CMK (cell line): Measurements from ENCODE around the gene ST8SIA5.

Source experiments
- DNase-seq: peaks from one replicate; pipeline ENCODE4 v3.0.0-alpha.2; 2010; ENCODE audit warnings: low read depth

The ST8SIA5 gene

GRCh38 chr18:46672062-46672970, 84.5 kb downstream of the ST8SIA5 start:
- DNase-seq, result no peak

- no peak for DNase-seq
Observed at GRCh38 chr18:46668694-46669093, 88.2 kb downstream of the ST8SIA5 start.

GRCh38 chr18:46668135-46668534, 88.7 kb downstream of the ST8SIA5 start:
- DNase-seq, result no peak

- DNase-seq, result no peak
Observed at GRCh38 chr18:46663539-46663938, 93.3 kb downstream of the ST8SIA5 start.

DNA sequence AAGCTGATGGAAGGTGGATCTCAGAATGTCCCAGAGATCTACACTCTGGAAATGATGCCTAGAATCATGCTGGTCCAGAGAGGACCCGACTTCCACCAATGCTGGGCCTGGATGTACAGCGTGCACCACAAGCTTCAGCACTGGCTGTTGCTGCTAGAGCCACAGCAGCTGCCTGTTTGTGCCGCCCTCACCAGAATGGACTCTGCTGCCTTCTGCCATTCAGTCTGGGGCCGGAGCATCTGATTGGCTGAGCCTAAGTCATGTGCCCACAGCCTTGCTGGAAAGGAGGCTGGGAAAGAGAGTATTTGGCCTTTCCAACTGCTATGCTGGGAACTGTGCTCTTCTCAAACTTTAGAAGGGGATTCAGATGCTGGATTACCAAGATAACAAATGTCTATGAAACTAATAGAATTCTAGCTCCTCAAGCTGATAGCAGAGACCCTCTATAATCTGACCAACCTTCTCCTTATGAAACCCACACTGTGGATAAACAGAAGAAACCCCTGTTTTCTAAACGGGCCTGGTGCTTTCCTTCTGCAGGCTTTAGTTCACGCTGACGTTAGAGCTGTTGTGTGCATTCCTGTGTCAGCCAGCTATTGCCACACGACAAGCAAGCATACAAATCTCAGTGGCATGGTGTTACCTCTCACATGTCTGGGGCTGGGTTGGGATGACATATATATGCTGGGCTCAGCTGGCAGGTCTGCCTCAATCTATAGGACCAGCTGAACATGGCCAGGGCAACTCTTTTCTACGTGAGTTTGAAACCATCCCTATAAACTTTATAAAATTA, 95.7 kb downstream of the ST8SIA5 start:
- DNase-seq, result no peak

DNA sequence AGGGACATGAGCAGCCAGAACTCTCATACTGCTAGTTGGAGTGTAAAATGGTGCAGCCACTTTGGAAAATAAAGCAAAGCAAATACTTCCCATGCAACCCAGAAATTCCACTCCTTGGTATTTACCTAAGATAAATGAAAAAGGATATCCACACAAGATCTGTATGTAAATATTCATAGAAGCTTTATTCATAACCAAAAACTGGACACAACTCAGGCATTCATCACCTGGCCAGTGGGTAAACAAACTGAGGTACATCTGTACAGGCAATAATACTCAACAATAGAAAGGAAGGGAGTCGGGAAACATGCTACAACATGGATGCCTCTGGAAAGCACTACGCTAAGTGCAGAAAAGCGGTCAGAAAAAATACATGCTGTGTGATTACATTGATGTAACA, 97.4 kb downstream of the ST8SIA5 start:
- no peak for DNase-seq

- no peak for DNase-seq
Observed at GRCh38 chr18:46657115-46657955, 99.5 kb downstream of the ST8SIA5 start, which contains the start of gene LOXHD1. TSS of gene LOXHD1 (minus strand) at chr18:46657220. CDS start at chr18:46657033, 187 bp downstream.

DNA sequence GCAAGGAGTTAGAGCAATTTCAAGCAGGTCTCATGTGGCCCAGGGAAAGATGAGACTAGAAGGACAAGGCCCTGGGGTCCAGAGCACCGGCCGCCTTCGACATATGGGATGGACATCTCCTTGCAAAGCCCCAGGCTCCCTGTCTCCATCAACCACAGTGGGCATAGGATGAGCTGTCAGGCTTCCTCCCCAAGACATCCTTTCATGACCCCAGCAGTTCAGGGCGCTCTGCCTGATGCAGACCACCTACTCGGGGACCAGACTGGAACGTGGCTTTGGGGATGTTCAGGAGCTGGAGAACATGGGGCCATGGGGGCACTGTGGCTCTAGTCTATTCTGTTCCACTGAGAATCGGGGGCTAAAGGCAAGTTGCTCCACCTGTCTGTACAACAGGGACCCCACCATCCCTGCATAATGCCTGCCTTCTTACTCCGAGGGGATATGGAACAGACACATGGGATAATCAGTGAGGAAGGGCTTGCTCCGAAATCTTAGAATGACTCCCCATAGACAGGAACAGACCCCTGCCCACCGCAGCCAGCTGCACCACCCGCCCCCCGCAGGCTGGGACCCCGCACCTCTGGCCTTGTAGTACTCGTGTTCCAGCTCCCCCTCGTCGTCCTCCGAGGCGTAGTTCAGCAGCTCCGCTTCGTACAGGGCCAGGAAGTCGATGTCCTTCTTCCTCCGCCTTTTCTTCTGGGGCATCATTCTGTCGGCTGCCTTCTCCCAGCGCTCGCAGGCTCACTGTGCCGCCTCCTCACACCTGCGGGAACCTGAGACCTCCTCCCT, 100.3 kb downstream of the ST8SIA5 start:
- DNase-seq, result no peak

- DNase-seq, result no peak
Observed at GRCh38 chr18:46652372-46652771, 104.5 kb downstream of the ST8SIA5 start.

DNA sequence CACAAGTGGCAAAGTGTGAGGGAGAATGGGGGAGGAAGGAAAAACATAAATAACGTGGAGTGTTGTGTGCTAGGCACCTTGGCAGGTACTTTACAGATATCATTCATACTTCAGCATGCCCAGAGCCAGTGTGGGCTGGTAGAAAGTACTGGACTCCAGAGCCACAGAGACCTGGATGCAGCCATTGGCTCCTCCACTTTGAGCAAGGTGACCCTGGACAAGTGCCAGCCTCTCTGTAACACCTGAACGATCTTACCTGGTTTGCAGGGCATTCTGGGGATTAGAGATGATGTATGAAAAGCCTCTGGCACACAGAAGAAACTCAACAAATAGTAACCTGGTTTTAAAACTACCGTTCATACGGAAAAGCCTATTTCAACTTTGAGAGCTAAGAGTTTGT, 106.2 kb downstream of the ST8SIA5 start:
- no peak for DNase-seq

DNA sequence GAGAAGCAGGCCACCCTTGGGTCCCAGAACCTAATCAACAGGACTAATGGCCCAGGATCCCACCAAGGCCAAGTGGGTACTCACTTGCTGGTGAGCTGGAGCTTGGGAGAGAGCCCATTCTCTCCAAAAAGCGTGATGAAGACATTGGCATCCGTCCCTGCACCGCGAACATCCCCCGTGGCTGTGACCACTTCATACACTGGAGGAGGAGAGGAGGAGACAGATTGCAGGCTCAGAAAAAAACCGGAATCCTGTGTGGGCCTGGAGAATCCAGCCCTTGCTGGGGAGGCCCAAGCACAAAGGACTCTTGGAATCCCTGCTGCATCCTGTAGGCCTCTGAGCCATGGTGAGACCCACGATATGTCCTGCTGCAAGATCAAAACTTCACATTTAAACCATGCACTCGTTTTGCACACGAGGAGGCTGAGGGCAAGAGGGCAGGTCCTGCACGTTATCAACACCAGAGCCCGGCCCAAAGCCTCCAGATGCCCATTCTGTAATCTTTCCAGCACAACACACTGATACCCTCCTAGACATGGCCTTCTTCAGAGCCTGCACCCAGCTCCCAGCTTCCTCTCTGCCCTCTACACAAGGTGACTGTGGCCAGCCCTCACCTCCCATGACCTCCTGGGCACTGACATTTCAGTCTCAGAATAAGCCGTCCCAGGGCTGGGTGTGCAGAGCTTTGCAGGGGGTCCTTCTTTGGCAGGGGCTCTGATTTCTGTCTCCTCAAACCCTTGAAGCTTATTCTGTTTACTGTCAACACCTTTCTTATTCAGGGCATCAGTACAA, 107.6 kb downstream of the ST8SIA5 start:
- DNase-seq, result no peak

GRCh38 chr18:46646468-46646867, 110.4 kb downstream of the ST8SIA5 start:
- no peak for DNase-seq

- no peak for DNase-seq
Observed at GRCh38 chr18:46642561-46642960, 114.3 kb downstream of the ST8SIA5 start.

DNA sequence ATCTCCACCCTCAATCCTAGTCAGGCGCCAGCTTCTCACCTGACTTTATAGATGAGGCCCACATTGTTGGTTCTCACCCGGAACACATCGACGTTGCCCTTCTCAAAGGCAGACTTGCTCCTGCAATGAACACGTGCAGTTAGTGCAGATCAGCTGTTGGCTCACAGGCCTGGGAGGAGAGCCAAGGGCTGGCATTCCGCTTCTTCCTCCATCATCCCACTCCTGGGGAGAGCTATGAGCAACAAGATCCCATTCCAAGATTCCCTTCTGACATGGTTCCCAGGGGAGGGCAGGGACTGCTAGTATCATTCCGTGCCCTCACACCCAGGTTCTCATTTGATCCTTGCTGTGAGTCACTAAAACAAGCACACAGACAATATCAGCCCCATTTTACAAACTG, 114.9 kb downstream of the ST8SIA5 start:
- no peak for DNase-seq

- no peak for DNase-seq
Observed at GRCh38 chr18:46639386-46639785, 117.5 kb downstream of the ST8SIA5 start.

DNA sequence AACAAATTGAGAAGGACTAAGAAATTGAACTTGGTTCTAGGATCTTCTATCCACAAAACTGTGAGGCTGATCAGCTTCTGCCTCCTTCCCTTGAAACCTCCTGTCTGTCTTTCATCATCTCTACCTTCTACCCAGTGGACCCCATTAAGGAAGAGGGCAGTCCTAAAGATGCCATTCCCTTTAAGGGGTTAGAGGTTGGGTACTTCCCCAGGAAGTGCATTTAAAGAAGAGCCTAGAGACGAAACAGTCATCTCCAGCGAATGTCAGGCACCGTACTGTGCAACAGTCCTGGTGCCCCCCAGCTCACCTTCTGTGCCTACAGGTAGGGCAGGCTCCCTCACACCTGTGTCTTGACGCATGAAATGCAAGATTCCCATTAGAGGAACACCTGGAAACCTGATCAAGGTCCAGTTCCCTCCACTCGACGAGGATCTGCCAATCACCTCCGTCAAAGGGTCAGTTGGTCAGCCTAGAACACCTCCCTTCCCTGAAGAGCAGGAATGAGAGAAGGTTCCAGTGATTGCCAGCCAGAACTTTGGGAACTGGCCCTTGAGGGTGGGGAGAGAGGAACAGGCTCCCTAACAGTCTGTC, 120.7 kb downstream of the ST8SIA5 start:
- DNase-seq, result no peak

- DNase-seq, result no peak
Observed at GRCh38 chr18:46632401-46633071, 124.3 kb downstream of the ST8SIA5 start.

- DNase-seq, result no peak
Observed at GRCh38 chr18:46630991-46631390, 125.9 kb downstream of the ST8SIA5 start.

DNA sequence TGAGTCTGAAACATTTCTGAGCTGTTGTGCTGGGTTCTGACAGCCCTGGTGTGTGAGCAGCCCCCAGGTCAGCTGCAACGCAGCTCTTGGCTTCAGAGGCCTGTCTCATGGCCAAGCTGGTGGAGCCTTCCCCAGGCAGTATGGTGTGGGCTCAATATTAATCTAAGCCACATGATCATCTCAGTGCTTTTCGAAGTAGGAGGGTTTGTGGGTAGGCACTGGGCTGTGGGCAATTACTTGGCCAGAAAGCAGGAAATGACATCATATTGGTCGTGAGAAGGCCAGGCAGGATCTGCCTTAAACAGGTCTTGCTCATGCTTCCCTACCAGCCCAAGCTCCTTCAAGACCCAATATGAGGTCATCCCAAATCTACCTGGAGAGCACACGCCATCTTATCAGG, 126.7 kb downstream of the ST8SIA5 start:
- no peak for DNase-seq

DNA sequence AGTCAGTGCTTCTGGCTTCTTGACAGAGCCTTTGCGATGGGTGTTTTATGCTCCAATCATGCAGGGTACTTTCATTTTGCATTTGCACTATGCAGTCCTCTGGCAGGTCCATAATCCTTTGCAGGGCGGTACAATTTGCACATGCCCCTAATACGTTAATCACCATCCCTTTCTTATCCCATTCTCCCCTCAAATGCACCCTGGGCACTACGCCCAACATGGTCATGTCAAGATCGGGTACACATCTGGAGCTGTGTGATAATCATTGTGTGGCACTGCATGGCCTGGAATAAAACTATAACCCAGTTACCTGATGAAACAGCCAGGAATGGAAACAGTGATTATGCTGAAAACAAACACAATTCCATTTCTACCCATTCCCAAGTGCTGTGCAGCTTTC, 127.5 kb downstream of the ST8SIA5 start:
- DNase-seq, result no peak
